Effector memory CD8-positive, alpha-beta T cell (primary cell): Measurements from ENCODE around the gene GGACT.
"Not testable (repeated sequence)": the region's sequence is repeated elsewhere in the genome, so short reads cannot be mapped to it uniquely, and the experiment has no call there.

Source experiments
- ATAC-seq: fragments of 150-1000 bp; cut with Tn5 transposase; replicated peaks from 2 replicates; pipeline ENCODE4 v1.10.0; 2021; ENCODE audit warnings: mild to moderate bottlenecking, moderate library complexity
- DNase-seq, 3 experiments: peaks; one replicate each; pipeline ENCODE4 v3.0.0; 2021
- H3K27ac Mint-ChIP-seq, 2 donors: one replicate each; pipeline ENCODE4 v1.8.0; 2022; ENCODE audit warnings: mild to moderate bottlenecking in 2 of 2, mixed read lengths in 2 of 2, moderate library complexity in 2 of 2
- H3K27me3 Mint-ChIP-seq, 2 donors: one replicate each; pipeline ENCODE4 v1.8.0; 2022; ENCODE audit warnings: mixed read lengths in 2 of 2
- H3K36me3 Mint-ChIP-seq: one replicate; pipeline ENCODE4 v1.8.0; 2022; ENCODE audit warnings: mild to moderate bottlenecking, moderate library complexity, mixed read lengths; ENCODE audit not compliant: insufficient read depth
- H3K4me1 Mint-ChIP-seq, 2 donors: one replicate each; pipeline ENCODE4 v1.8.0; 2022; ENCODE audit warnings: low read depth in 2 of 2, mixed read lengths in 2 of 2
- H3K4me3 Mint-ChIP-seq, 2 donors: one replicate each; pipeline ENCODE4 v1.8.0; 2022; ENCODE audit warnings: mild to moderate bottlenecking in 2 of 2, mixed read lengths in 2 of 2, moderate library complexity in 2 of 2
- H3K9me3 Mint-ChIP-seq, 2 donors: one replicate each; pipeline ENCODE4 v1.8.0; 2022; ENCODE audit warnings: mixed read lengths in 2 of 2

Gene GGACT

DNA sequence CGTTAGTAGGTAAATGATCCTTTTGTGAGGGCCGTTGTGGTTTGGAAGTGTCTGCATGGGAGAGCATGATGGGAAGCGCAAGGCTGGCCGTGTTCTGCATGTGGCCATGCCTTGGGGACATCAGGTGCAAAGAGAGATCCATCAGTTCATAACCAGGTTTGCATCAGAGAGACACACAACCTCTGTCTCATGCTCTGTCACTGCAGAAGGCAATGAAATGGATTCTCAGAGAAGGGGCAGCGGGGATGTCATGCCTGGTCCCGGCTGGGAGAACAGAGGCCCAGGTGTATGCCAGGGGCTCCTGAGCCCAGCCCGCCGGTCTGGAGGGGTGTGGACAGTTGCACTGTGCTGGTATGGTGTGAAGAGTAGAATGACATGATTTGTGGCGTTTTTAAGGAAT lies 60.2 kb downstream of the GGACT start:
- ATAC-seq: no peak
- no peaks in the 10 kb centered on the region for H3K4me1 Mint-ChIP-seq
- no peaks in the 10 kb centered on the region for H3K9me3 Mint-ChIP-seq
- DNase-seq: no peak
- no peak overlapping the region for H3K4me3 Mint-ChIP-seq
- H3K36me3 Mint-ChIP-seq: peaks cover 3% of the 10 kb centered on the region
- H3K27ac Mint-ChIP-seq: no peak overlapping the region
- no peaks in the 10 kb centered on the region for H3K27me3 Mint-ChIP-seq

DNA sequence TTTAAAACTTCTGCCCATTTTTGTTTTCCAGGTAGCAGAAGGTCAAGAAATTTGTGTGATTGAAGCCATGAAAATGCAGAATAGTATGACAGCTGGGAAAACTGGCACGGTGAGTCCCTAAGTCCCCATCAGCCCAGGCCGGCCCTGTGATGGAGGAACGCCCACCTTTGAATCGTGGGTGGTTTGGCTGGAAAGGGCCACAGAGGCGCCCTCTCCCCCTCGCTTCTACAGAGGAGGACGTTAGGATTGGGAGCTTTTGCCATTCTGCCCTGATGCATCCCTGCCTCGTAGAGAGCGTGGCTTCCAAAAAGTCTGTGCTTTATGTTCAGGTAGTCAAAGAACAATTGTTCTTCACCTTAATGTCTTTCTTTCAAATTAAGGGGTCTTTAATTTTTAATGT lies 60.9 kb downstream of the GGACT start:
- Mint-ChIP-seq H3K9me3 (no peaks in the 10 kb centered on the region), H3K4me3 (no peak overlapping the region), H3K27ac (no peak overlapping the region), H3K27me3 (no peaks in the 10 kb centered on the region), H3K4me1 (no peaks in the 10 kb centered on the region), H3K36me3 (peaks cover 3% of the 10 kb centered on the region)
- DNase-seq (no peak), ATAC-seq (no peak)

DNA sequence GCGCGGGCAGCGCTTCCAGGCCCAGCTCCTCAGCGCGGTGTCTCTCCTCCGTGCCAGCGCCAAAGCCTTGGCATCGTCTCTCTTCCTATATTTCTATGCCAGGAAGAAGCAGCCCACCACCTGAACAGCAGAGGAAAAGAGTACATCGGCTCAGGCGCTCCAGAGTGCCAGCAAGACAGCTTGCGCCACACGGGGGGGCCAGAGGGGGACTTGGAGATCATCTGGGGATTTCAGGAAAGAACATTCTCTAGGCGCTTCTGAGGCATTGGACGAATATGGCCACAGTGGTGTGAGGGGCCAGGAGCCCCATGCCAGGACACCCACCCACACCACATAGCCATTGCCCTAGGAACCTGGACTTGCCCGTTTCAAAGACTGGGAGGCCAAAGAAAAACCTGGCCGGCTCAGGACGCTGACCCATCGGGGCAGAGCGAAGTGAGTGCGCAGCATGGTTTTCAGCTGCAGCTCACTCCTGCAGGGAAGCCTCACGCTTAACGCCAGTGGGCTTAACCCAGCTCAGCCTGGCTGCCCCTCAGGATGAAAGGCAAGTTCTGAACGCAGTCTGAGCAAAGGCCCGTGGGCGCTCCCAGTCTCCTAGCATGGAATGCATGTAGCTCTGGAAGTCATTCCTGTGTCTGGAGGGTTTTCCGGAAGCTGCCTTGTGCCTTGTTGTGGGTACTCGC lies 62.1 kb downstream of the GGACT start:
- Mint-ChIP-seq H3K36me3 (peaks cover 3% of the 10 kb centered on the region), H3K4me1 (peaks cover 0 to 2% of the 10 kb centered on the region in 2 donors), H3K27me3 (no peaks in the 10 kb centered on the region), H3K27ac (no peak overlapping the region), H3K9me3 (no peaks in the 10 kb centered on the region), H3K4me3 (no peak overlapping the region)
- no peak for ATAC-seq
- no peak for DNase-seq

DNA sequence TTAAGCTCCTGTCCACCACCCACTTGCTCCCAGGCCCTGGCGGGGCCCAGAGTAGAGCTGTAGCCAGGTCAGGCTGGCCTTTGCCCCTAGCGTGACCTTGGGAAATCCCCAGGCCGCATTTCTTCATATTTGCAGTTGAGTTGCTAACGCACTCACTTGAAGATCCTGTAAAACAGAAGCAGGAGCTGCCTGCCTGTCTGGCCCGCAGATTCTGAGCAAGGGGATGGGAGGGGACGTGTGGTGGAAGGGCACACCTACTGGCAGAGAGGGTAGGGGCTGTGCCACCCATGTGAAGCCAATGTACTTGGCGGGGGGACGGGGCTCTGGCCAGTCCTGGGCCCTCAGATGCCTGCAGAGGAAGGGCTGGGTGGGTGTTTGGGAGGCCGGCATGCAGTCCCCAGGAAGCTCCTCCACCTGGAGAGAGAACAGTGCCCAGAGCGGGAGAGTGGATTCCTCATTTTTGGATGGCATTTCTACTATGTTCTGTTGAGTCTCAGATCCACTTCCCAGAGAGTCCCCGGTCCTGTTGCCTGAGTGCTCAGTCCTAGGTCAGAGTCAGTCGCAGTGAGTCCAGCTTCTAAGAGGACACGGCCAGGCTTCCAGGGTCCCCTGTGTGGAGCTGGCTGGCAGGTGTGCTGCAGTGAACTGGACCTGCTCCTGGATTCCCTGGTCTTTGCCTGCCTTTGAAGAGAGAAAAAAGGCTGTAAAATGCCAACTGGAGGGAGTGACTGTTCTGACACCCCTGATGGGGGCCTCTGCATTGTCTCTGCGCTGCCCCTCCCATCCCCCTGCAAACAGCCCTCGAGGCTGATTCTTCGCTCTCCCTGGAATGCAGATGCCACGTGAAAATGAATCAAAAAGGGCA lies 62.9 kb downstream of the GGACT start:
- Mint-ChIP-seq H3K4me1 (peaks cover 0 to 4% of the 10 kb centered on the region in 2 donors), H3K9me3 (no peaks in the 10 kb centered on the region), H3K27me3 (no peaks in the 10 kb centered on the region), H3K36me3 (peaks cover 3% of the 10 kb centered on the region), H3K4me3 (no peak overlapping the region), H3K27ac (no peak overlapping the region)
- DNase-seq: no peak
- no peak for ATAC-seq

DNA sequence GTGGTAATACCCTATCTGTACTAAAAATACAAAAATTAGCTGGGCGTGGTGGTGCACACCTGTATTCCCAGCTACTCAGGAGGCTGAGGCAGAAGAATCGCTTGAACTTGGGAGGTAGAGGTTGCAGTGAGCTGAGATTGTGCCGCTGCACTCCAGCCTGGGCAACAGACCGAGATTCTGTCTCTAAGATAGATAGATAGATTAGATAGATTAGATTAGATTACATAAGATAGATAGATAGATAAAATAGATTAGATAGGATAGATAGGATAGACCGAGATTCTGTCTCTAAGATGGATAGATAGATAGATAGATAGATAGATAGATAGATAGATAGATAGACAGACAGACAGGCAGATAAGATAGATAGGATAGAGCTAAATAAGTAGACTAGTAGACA lies 63.9 kb downstream of the GGACT start:
- H3K27ac Mint-ChIP-seq, H3K36me3 Mint-ChIP-seq, H3K9me3 Mint-ChIP-seq, DNase-seq, H3K27me3 Mint-ChIP-seq, H3K4me3 Mint-ChIP-seq, H3K4me1 Mint-ChIP-seq, ATAC-seq: not testable (repeated sequence)

DNA sequence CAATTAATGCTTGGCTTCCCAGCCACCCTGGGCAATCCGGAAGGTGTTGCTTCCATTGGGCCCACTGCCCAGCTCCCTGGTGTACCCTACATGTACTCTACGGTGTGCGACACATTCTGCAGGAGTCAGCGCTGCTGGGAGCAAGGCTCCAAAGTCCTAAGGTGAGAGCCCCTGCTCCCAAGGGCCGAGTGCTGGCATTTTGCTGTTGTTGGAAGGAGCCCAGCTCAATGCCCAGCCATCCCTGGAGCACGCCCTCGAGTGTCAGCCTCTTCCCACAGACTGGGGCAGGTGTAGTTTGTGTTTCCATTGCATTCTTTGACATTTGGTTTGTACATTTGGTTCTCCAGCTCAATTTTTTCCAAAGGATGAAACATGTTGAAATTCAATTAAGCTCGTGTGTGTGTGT lies 64.6 kb downstream of the GGACT start:
- no peak overlapping the region for H3K4me3 Mint-ChIP-seq
- peaks cover 3% of the 10 kb centered on the region for H3K36me3 Mint-ChIP-seq
- H3K9me3 Mint-ChIP-seq: no peaks in the 10 kb centered on the region
- H3K4me1 Mint-ChIP-seq: peaks cover 0 to 4% of the 10 kb centered on the region in 2 donors
- DNase-seq: no peak
- ATAC-seq: no peak
- H3K27me3 Mint-ChIP-seq: no peaks in the 10 kb centered on the region
- H3K27ac Mint-ChIP-seq: peak overlapping the region in 1 of 2 donors; percentile 24

DNA sequence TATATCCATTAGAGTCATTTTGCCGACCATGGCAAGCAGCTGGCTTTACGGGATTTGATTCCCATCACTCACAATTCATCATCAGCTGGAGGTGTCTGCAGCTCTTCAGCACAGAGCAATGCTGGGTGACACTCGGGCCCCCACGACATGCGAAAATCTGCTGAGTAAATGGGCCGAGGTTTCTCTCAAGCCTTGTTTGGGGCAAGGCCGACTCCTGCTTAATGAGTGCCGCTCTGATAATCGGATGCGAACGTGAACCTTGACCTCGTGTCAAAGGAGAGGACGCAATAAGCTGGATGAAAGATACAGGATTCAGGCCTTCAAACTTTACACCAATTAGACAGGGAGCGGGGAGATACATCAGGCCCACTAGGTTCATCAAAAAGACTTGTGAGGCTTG lies 65.2 kb downstream of the GGACT start:
- Mint-ChIP-seq H3K27me3 (no peaks in the 10 kb centered on the region), H3K36me3 (peaks cover 3% of the 10 kb centered on the region), H3K4me3 (no peak overlapping the region), H3K27ac (no peak overlapping the region), H3K4me1 (peaks cover 0 to 4% of the 10 kb centered on the region in 2 donors), H3K9me3 (no peaks in the 10 kb centered on the region)
- DNase-seq: no peak
- ATAC-seq: no peak

DNA sequence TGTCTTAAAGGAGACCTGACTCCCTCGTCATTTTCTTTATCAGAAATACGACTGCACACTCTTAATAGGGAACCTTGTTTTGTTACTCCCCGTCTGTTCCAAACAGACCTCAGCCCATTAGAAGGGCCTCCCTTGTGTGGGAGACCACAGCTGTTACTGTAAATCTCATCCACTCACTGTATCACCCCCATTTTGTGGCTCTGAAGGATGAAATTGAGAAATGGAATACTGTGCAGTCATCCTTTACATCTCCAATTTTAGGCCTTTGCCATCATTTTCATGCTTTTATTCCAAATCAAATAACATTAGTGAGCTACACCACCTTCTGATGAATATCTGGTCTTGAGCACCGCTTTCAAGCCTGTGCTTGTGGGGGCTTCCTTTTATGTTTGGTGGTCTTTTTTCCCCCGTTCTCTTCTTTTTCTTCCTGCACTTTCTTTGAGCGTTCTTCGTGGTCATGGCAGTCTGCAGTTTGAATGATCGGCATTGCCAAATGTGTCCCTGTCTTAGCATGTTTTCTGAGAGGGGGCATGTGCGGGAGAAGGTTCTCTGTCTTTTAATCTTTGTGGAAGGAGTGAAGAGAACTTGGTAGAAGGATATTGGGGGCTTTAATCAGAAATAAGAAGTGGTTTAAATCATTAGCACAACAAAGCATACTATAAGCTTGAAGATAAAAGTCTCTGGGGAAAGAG lies 65.8 kb downstream of the GGACT start:
- Mint-ChIP-seq H3K27me3 (no peaks in the 10 kb centered on the region), H3K27ac (no peak overlapping the region), H3K4me3 (no peak overlapping the region), H3K9me3 (no peaks in the 10 kb centered on the region), H3K36me3 (peaks cover 3% of the 10 kb centered on the region), H3K4me1 (peaks cover 3 to 6% of the 10 kb centered on the region in 2 donors)
- DNase-seq (no peak), ATAC-seq (no peak)

DNA sequence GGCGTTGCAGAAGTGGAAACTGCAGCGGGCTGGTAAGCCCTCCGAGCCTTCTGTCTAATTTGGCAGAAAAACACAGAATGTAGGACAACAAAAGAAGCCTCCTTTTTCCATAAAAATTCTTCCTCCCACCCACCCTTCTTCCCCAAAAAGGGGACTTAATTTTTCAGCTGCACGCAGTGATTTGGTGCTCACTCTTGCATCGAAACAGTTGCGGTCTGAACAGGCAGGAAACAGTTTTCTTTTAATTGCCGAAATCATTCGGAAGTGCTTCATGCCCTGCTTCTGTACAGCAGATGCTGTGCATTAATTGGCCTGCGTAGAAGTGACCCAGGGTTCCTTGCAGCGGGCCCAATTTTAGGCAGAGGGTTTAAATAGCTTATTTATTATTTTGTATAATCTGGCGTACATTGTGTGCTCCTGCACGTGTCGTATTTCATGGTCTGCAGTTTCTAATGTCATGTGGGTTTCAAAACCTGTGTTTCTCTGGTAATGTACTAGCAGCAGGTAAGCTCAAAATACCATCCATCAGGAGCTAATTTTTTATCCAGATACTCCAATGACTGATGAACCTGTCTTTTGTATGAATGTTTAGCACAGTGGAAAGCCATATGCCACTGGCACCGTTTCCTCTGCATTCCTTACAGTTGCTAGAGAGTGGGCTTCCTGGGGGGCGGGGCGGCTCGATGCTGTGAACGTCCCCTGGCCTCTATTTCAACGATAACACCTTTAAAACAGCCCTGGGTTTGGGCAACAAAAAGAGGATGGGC lies 66.6 kb downstream of the GGACT start:
- ATAC-seq (peak; percentile 51), DNase-seq (no peak)
- Mint-ChIP-seq H3K27me3 (no peaks in the 10 kb centered on the region), H3K4me1 (peaks cover 3 to 12% of the 10 kb centered on the region in 2 donors), H3K36me3 (peaks cover 3% of the 10 kb centered on the region), H3K27ac (no peak overlapping the region), H3K9me3 (no peaks in the 10 kb centered on the region), H3K4me3 (peak overlapping the region; percentile 25 to 62)

DNA sequence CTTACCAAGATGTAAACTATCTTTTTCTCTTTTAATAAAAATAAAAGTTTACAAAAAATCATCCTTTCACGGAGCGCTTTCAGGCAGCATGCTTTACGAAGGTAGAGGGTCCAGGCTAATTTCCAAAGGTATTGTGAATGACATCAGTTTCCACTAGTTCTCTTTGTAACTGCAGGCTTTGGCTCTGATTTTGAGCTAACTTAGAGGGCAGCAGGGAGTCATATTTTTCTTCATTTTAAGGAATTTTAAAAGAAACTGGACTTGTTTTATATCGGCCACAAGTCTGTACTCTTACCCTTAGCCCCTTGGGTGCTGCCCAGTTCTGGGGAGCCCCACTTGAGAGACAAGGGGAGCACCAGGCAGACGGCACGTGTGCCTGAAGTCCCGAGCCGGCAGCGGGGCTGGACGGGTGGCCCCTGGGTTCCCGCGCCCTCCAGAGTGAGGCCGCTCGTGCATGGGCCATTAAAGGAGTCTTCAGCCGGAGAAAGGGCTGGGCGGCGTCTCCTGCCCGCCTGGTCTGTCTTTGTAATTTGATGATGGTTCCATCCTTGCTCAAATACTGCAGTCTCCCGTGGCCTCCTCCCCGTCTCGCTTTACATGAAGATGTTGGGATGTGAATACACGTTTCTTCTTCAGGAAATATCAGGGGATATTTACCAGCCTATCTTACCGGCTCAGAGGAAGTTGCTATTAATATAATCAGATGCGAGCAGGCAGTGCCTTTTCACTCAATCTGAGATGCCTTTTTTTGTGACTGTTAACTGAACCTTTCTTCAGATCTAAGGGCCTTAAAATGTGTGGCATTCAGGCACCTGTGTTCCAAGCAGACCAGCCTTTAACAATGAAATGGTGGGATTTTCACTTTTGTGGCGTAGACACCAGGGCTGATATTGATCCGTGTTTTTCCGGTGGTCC lies 67.4 kb downstream of the GGACT start:
- Mint-ChIP-seq H3K27ac (no peak overlapping the region), H3K4me1 (peaks cover 3 to 12% of the 10 kb centered on the region in 2 donors), H3K27me3 (no peaks in the 10 kb centered on the region), H3K4me3 (peak overlapping the region; percentile 25 to 62), H3K9me3 (no peaks in the 10 kb centered on the region), H3K36me3 (peaks cover 5% of the 10 kb centered on the region)
- DNase-seq: no peak
- peak; percentile 26 for ATAC-seq

DNA sequence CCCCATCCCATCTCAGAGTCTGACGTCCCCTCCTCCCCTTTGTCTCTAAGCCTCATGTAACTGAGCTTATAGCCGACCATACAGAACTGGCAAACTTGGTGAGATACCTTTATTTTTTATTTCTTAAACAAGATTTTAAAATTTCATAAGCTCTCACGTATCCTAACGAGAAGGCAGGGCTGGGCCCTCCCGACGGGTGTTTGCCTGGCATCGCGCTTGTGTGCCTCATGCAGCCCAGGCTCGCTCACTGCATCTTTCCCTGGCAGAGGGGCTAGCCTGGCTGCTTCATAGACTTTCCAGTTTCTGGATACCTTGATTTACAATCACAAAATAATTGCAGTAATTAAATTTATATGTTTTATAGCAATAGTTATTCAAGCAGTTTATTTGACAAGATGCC lies 69.0 kb downstream of the GGACT start:
- H3K27ac Mint-ChIP-seq: no peak overlapping the region
- H3K4me3 Mint-ChIP-seq: no peak overlapping the region
- peaks cover 5 to 12% of the 10 kb centered on the region in 2 donors for H3K4me1 Mint-ChIP-seq
- H3K9me3 Mint-ChIP-seq: no peaks in the 10 kb centered on the region
- H3K27me3 Mint-ChIP-seq: no peaks in the 10 kb centered on the region
- DNase-seq (no peak), ATAC-seq (no peak)
- H3K36me3 Mint-ChIP-seq: peaks cover 2% of the 10 kb centered on the region

DNA sequence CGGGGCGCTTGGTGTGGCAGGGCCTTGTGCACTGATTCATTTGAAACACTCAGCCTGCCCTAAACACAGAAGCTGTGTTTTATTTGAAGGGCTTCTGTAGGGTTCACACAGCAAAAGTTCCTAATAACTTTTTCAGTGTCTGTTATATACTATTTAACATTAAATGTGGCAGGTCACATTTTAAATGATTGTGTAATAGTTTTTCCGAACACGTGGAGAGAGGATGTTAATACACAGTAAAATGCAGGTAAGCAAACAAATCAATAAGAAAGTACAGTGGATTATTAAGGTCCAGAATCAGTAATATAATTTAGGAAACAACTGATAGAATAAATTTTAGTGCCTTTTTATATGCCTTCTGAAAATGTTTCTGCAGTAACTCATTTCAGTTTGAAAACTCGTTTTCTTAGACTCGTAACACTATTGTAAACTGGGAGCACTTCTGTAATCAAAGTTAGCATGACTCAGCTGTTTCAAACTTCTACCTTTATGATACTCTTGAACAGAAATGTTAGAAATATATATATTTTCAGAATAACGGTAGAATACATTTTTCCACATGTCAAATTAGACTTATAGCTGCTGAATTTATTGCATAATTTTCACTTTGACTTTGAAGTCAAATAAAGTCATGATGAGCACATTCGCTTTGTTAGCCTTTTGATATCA lies 70.1 kb downstream of the GGACT start:
- peaks cover 5 to 12% of the 10 kb centered on the region in 2 donors for H3K4me1 Mint-ChIP-seq
- peak overlapping the region in 1 of 2 donors; percentile 44 for H3K27ac Mint-ChIP-seq
- DNase-seq (no peak), ATAC-seq (no peak)
- no peaks in the 10 kb centered on the region for H3K9me3 Mint-ChIP-seq
- H3K27me3 Mint-ChIP-seq: no peaks in the 10 kb centered on the region
- no peak overlapping the region for H3K4me3 Mint-ChIP-seq
- peaks cover 2% of the 10 kb centered on the region for H3K36me3 Mint-ChIP-seq
